Measurements from ENCODE around the gene VIL1. TPM values are rescaled to one million over a fixed set of nuclear protein-coding genes. Genes with fewer than 3 reads are reported as not detected.

Gene VIL1
- total and polyA plus RNA-seq, 12 donors = 0.09 to 4.5 (median 0.43) TPM; not detected in 6

DNA sequence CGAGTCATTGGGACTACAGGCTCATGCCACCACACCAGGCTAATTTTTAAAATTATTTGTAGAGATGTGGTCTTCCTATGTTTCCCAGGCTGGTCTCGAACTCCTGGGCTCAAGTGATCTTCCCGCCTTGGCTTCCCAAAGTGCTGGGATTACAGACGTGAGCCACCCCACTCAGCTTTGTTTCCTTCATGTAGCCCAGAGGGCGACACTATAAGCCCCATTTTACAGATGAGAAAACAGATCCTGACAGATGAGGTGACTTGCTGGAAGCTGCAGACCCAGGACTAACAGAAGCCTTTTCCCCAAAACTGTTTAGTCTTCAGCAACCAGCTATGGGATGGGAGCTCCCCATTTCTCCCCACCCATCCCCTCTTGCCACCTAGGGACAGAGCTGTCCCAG is 26.5 kb upstream of the VIL1 start:
- WGBS, 4 donors = 83 to 91% (median 88%) methylated on average over 5 of the region's 5 CpGs
- no peak for DNase-seq
- Histone ChIP-seq H3K27ac (no peak overlapping the region), H3K4me1 (replicated peaks in 1 of 2) (peaks cover 14 to 16% of the 10 kb centered on the region in 2 donors), H3K9me3 (replicated peaks in 1 of 3) (no peaks in the 10 kb centered on the region), H3K27me3 (no peaks in the 10 kb centered on the region), H3K4me3 (no peak overlapping the region), H3K36me3 (replicated peaks in 1 of 2) (no peaks in the 10 kb centered on the region)
- TF ChIP-seq, protein P1, sequence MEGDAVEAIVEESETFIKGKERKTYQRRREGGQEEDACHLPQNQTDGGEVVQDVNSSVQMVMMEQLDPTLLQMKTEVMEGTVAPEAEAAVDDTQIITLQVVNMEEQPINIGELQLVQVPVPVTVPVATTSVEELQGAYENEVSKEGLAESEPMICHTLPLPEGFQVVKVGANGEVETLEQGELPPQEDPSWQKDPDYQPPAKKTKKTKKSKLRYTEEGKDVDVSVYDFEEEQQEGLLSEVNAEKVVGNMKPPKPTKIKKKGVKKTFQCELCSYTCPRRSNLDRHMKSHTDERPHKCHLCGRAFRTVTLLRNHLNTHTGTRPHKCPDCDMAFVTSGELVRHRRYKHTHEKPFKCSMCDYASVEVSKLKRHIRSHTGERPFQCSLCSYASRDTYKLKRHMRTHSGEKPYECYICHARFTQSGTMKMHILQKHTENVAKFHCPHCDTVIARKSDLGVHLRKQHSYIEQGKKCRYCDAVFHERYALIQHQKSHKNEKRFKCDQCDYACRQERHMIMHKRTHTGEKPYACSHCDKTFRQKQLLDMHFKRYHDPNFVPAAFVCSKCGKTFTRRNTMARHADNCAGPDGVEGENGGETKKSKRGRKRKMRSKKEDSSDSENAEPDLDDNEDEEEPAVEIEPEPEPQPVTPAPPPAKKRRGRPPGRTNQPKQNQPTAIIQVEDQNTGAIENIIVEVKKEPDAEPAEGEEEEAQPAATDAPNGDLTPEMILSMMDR (IDR thresholded peaks at IDR 0.05) = no peak
- no peak for TF ChIP-seq POLR2A (IDR thresholded peaks at IDR 0.05)
- intact Hi-C loops (cut with DNase I) = loop anchor here (5.0 kb wide), 1 partner anchor 95 kb away; no protein-coding TSS in a partner anchor

GRCh38 chr2:218392891-218393462 is 25.9 kb upstream of the VIL1 start:
- Histone ChIP-seq H3K27me3 (no peaks in the 10 kb centered on the region), H3K36me3 (replicated peaks in 1 of 2) (no peaks in the 10 kb centered on the region), H3K9me3 (replicated peaks in 1 of 3) (no peaks in the 10 kb centered on the region), H3K4me1 (replicated peaks in 1 of 2) (peaks cover 16 to 18% of the 10 kb centered on the region in 2 donors), H3K27ac (no peak overlapping the region), H3K4me3 (no peak overlapping the region)
- intact Hi-C loops (cut with DNase I) = loop anchor here (5.0 kb wide), 1 partner anchor 96 kb away; no protein-coding TSS in a partner anchor
- DNase-seq = no peak
- no peak for TF ChIP-seq POLR2A (IDR thresholded peaks at IDR 0.05)
- TF ChIP-seq, protein P1 (IDR thresholded peaks at IDR 0.05) = no peak
- 80 to 87% (median 82%) methylated on average over 15 to 16 of the region's 16 CpGs for WGBS, 4 donors

DNA sequence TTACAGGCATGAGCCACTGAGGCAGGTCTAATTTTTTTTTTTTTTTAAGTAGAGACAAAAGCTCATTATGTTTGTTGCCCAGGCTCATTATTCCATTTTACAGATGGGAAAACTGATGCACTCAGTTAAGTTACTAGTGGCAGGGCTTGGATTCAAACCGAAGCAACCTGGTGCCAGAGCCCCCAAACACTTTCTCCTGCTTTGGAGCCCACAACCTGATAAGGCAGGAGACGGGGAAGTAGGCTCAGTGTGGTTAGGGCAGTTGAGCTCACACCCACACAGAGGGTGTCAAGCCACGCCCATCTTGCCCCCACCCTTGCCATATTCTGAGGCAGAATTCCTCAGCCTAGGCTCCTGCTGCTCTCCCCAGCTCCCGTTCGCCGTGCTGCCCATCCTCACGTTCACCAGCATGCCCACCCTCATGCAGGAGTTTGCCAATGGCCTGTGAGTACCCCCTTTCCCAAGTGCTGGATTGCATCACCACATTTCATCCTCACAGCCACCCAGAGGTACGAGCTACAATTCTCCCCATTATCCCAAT is 25.1 kb upstream of the VIL1 start:
- Histone ChIP-seq H3K36me3 (replicated peaks in 1 of 2) (no peaks in the 10 kb centered on the region), H3K4me3 (no peak overlapping the region), H3K27me3 (no peaks in the 10 kb centered on the region), H3K4me1 (replicated peaks in 1 of 2) (peaks cover 19 to 22% of the 10 kb centered on the region in 2 donors), H3K27ac (no peak overlapping the region), H3K9me3 (replicated peaks in 1 of 3) (no peaks in the 10 kb centered on the region)
- intact Hi-C loops (cut with DNase I) = loop anchor here (5.0 kb wide), 1 partner anchor 97 kb away; no protein-coding TSS in a partner anchor
- TF ChIP-seq, protein P1 (IDR thresholded peaks at IDR 0.05) = no peak
- TF ChIP-seq POLR2A (IDR thresholded peaks at IDR 0.05) = no peak
- no peak for DNase-seq
- WGBS, 4 donors = 72 to 74% (median 72%) methylated on average over 8 of the region's 8 CpGs

- Histone ChIP-seq H3K4me1 (replicated peaks in 1 of 2) (peaks cover 24 to 27% of the 10 kb centered on the region in 2 donors), H3K27me3 (no peaks in the 10 kb centered on the region), H3K27ac (no peak overlapping the region), H3K9me3 (replicated peaks in 1 of 3) (no peaks in the 10 kb centered on the region), H3K36me3 (replicated peaks in 1 of 2) (no peaks in the 10 kb centered on the region), H3K4me3 (no peak overlapping the region)
- intact Hi-C loops (cut with DNase I) = loop anchor here (5.0 kb wide), 1 partner anchor 97 kb away; no protein-coding TSS in a partner anchor
- peak in 2 of 7 donors; percentile 44 to 56 for DNase-seq
- WGBS, 4 donors = 81 to 87% (median 84%) methylated on average over 7 to 13 of the region's 13 CpGs
- TF ChIP-seq, protein P1 (IDR thresholded peaks at IDR 0.05) = no peak
- no peak for TF ChIP-seq POLR2A (IDR thresholded peaks at IDR 0.05)
Measured at GRCh38 chr2:218394298-218395089, 24.4 kb upstream of the VIL1 start.

All from adrenal gland (tissue), 12 donors.